MCF 10A (cell line): Measurements from ENCODE around the gene LRRC56. TPM values are rescaled to one million over a fixed set of nuclear protein-coding genes. Genes with fewer than 3 reads are reported as not detected.
A peak's percentile ranks its signal among the peaks of the same experiment; 100 is the strongest.

Experiments
- BruUV-seq: library from RNA; stranded (reverse); fragments of 400-500 nt; replicated peaks from 2 replicates; lab custom pipeline; 2021; lab: Mats Ljungman, UMichigan
- CTCF ChIA-PET: fragments of 300-600 bp; sonication (Branson Sonifier 250); formaldehyde crosslinking; extraction: SDS; loops from one replicate; lab custom pipeline; 2021; ENCODE audit warnings: antibody characterized with exemption, inconsistent platforms; lab: Yijun Ruan, JAX
- POLR2A ChIA-PET: fragments of 300-600, 350-650 bp; sonication (Branson Sonifier 250); formaldehyde crosslinking; extraction: SDS; loops from one replicate; lab custom pipeline; 2020; ENCODE audit warnings: antibody characterized with exemption, inconsistent platforms; lab: Yijun Ruan, JAX
- DNase-seq: peaks from one replicate; pipeline ENCODE4 v3.0.0-alpha.2; 2018; ENCODE audit not compliant: unreplicated experiment
- H3K27ac Mint-ChIP-seq: one replicate; pipeline ENCODE4 v1.8.0; 2022; ENCODE audit warnings: mild to moderate bottlenecking, low read depth, mixed read lengths; ENCODE audit not compliant: unreplicated experiment
- H3K27me3 Mint-ChIP-seq: one replicate; pipeline ENCODE4 v1.8.0; 2022; ENCODE audit warnings: mixed read lengths; ENCODE audit not compliant: insufficient read depth, unreplicated experiment
- H3K36me3 Mint-ChIP-seq: one replicate; pipeline ENCODE4 v1.8.0; 2022; ENCODE audit warnings: mild to moderate bottlenecking, moderate library complexity, mixed read lengths; ENCODE audit not compliant: insufficient read depth, unreplicated experiment
- H3K4me1 Mint-ChIP-seq: one replicate; pipeline ENCODE4 v1.8.0; 2022; ENCODE audit warnings: mixed read lengths; ENCODE audit not compliant: insufficient read depth, unreplicated experiment
- H3K4me3 Mint-ChIP-seq: one replicate; pipeline ENCODE4 v1.8.0; 2022; ENCODE audit warnings: mild to moderate bottlenecking, moderate library complexity, mixed read lengths; ENCODE audit not compliant: unreplicated experiment
- H3K9me3 Mint-ChIP-seq: one replicate; pipeline ENCODE4 v1.8.0; 2022; ENCODE audit warnings: mixed read lengths; ENCODE audit not compliant: unreplicated experiment
- CTCF ChIP-seq: fragments of 200-600 bp; IDR thresholded peaks from one replicate; pipeline ENCODE4 v1.8.0; 2022; ENCODE audit warnings: antibody characterized with exemption, mild to moderate bottlenecking; ENCODE audit not compliant: unreplicated experiment
- intact Hi-C: fragments of 100-400 bp; cut with micrococcal nuclease; formaldehyde crosslinking; loops from 2 replicates; pipeline ENCODE4 v1.14.1; 2022
- total RNA-seq: library from RNA; stranded (reverse); gene quantifications from 2 replicates; pipeline ENCODE4 v1.2.3, GENCODE V29; 2022

The LRRC56 gene
- total RNA-seq, 1 experiment from 2014 or later: 0.75 TPM

GRCh38 chr11:587978-588380 lies 50.7 kb downstream of the LRRC56 start:
- H3K27ac Mint-ChIP-seq: no peak overlapping the region
- TF ChIP-seq CTCF: no peak
- no peaks in the 10 kb centered on the region for H3K9me3 Mint-ChIP-seq
- ChIA-PET POLR2A (interaction anchor here (1.2 to 1.8 kb wide), 2 partner anchors 11 to 12 kb away, joined by 3 to 7 read pairs; no protein-coding TSS in a partner anchor), CTCF (interaction anchor here (0.6 kb wide), 1 partner anchor 225 kb away, joined by 3 read pairs; no protein-coding TSS in a partner anchor)
- no peak overlapping the region for H3K4me3 Mint-ChIP-seq
- no peaks in the 10 kb centered on the region for H3K27me3 Mint-ChIP-seq
- peaks cover 75% of the 10 kb centered on the region for H3K36me3 Mint-ChIP-seq
- no TSS peak for BruUV-seq
- intact Hi-C loops: no loop called here
- peak; percentile 73 for DNase-seq
- no peaks in the 10 kb centered on the region for H3K4me1 Mint-ChIP-seq

GRCh38 chr11:589798-590197 lies 52.5 kb downstream of the LRRC56 start:
- POLR2A ChIA-PET: no interaction called here
- CTCF ChIA-PET: no interaction called here
- no peak overlapping the region for H3K4me3 Mint-ChIP-seq
- no peaks in the 10 kb centered on the region for H3K9me3 Mint-ChIP-seq
- peaks cover 76% of the 10 kb centered on the region for H3K36me3 Mint-ChIP-seq
- no peak for TF ChIP-seq CTCF
- intact Hi-C loops: no loop called here
- no peaks in the 10 kb centered on the region for H3K27me3 Mint-ChIP-seq
- DNase-seq: no peak
- no peaks in the 10 kb centered on the region for H3K4me1 Mint-ChIP-seq
- no peak overlapping the region for H3K27ac Mint-ChIP-seq
- BruUV-seq: no TSS peak

DNA sequence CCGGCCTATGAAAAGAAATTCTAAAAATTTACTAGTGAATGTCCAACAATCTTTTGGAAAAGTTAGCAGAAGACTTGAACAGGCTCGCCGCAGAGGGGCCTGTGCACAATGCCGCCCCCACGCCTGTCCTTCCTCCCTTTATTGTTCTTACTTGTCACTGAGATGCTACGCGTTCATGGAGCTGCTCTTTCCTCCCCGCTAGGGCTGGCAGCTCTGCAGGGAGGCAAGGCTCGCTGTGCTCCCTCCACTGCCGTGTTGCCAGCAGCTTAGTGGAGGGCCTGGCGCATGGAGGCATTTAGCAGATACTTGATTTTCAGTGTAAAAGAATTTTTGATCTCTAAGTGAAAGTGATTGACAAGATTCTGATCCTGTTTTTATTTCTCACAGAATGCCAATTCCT lies 53.7 kb downstream of the LRRC56 start:
- H3K27me3 Mint-ChIP-seq: no peaks in the 10 kb centered on the region
- H3K9me3 Mint-ChIP-seq: no peaks in the 10 kb centered on the region
- DNase-seq: no peak
- no peak for TF ChIP-seq CTCF
- H3K27ac Mint-ChIP-seq: no peak overlapping the region
- H3K36me3 Mint-ChIP-seq: peaks cover 82% of the 10 kb centered on the region
- no peaks in the 10 kb centered on the region for H3K4me1 Mint-ChIP-seq
- intact Hi-C loops: no loop called here
- ChIA-PET CTCF (no interaction called here), POLR2A (interaction anchor here (0.8 kb wide), 1 partner anchor 14 kb away, joined by 3 read pairs; no protein-coding TSS in a partner anchor)
- BruUV-seq: no TSS peak
- H3K4me3 Mint-ChIP-seq: no peak overlapping the region

GRCh38 chr11:592501-592900 lies 55.2 kb downstream of the LRRC56 start:
- CTCF ChIA-PET: no interaction called here
- H3K4me1 Mint-ChIP-seq: no peaks in the 10 kb centered on the region
- H3K27me3 Mint-ChIP-seq: no peaks in the 10 kb centered on the region
- no peaks in the 10 kb centered on the region for H3K9me3 Mint-ChIP-seq
- no peak overlapping the region for H3K4me3 Mint-ChIP-seq
- H3K36me3 Mint-ChIP-seq: peaks cover 78% of the 10 kb centered on the region
- no peak for DNase-seq
- no TSS peak for BruUV-seq
- H3K27ac Mint-ChIP-seq: no peak overlapping the region
- no peak for TF ChIP-seq CTCF
- POLR2A ChIA-PET: no interaction called here
- intact Hi-C loops: no loop called here
